Spleen (tissue), 11 donors: ENCODE data around the gene IRS1. TPM values are rescaled to one million over a fixed set of nuclear protein-coding genes. Genes with fewer than 3 reads are reported as not detected.

ENCODE experiments used
- DNase-seq: peaks from one replicate; pipeline ENCODE4 v3.0.0-alpha.2; 2020
- H3K27ac ChIP-seq, 8 donors: fragments of 200-600 bp; sonication (generic) in 7 of 8; 1 replicate in 4 of 8; 2 replicates in 4 of 8; pipeline versions ENCODE4 v1.5.0 to v1.8.0; 2016 to 2021; ENCODE audit warnings: inconsistent platforms in 4 of 8, mild to moderate bottlenecking in 4 of 8, moderate library complexity in 1 of 8
- H3K27me3 ChIP-seq, 7 donors: fragments of 200-600 bp; sonication (generic) in 6 of 7; replicated peaks in 1 of 7; 1 replicate in 4 of 7; 2 replicates in 3 of 7; pipeline versions ENCODE4 v1.5.0 to v1.8.0; 2016 to 2021; ENCODE audit warnings: inconsistent platforms in 3 of 7, mild to moderate bottlenecking in 1 of 7
- H3K36me3 ChIP-seq, 6 donors: fragments of 200-600 bp; sonication (generic) in 5 of 6; 1 replicate in 4 of 6; 2 replicates in 2 of 6; pipeline versions ENCODE4 v1.5.0 to v1.8.0; 2016 to 2021; ENCODE audit warnings: inconsistent platforms in 2 of 6
- H3K4me1 ChIP-seq, 6 donors: fragments of 200-600 bp; sonication (generic) in 5 of 6; 1 replicate in 3 of 6; 2 replicates in 3 of 6; pipeline versions ENCODE4 v1.5.0 to v1.8.0; 2016 to 2021; ENCODE audit warnings: inconsistent platforms in 3 of 6
- H3K4me3 ChIP-seq, 8 donors: fragments of 200-600 bp; sonication (generic) in 7 of 8; 1 replicate in 4 of 8; 2 replicates in 4 of 8; pipeline versions ENCODE4 v1.5.0 to v1.8.0; 2016 to 2021; ENCODE audit warnings: inconsistent platforms in 4 of 8, mild to moderate bottlenecking in 4 of 8, moderate library complexity in 2 of 8
- H3K9me3 ChIP-seq, 8 donors: fragments of 200-600 bp; sonication (generic) in 7 of 8; 1 replicate in 4 of 8; 2 replicates in 4 of 8; pipeline versions ENCODE4 v1.5.0 to v1.8.0; 2016 to 2021; ENCODE audit warnings: inconsistent platforms in 4 of 8
- POLR2A ChIP-seq, 3 donors: fragments of 450-650 bp; IDR thresholded peaks; one replicate each; pipeline ENCODE4 v1.5.1; 2017; ENCODE audit warnings: antibody characterized with exemption in 3 of 3, mild to moderate bottlenecking in 1 of 3
- POLR2AphosphoS5 ChIP-seq, 3 donors: sonication (generic); formaldehyde crosslinking; IDR thresholded peaks; one replicate each; pipeline ENCODE4 v1.5.1; 2017; ENCODE audit warnings: antibody characterized with exemption in 3 of 3
- WGBS, 5 donors: extraction: QIAGEN DNeasy Blood & Tissue Kit in 3 of 5; methylation state at CpG; one replicate each; pipeline versions ENCODE4 v1.1.5 to v1.1.7; 2013 to 2018; 5-methylcytosine and 5-hydroxymethylcytosine counted together
- intact Hi-C: fragments of 100-400 bp; cut with DNase I; formaldehyde crosslinking; loops from one replicate; pipeline ENCODE4 v1.15.0; 2023; ENCODE audit warnings: low total_unique reads
- polyA plus RNA-seq, 3 donors: library from polyadenylated mRNA; stranded (reverse); fragments of 200-250 nt; gene quantifications; one replicate each; pipeline ENCODE4 v1.2.1, GENCODE V29; 2013
- total RNA-seq, 7 donors: library from RNA; depleted of rRNA in 3 of 7; stranded (reverse); fragments of >200 nt in 3 of 7; fragmentation: NEBNext Ultra II Directional in 4 of 7; extraction: Animal tissue kit (Norgen Biotek cat#: 25700) in 4 of 7; gene quantifications; one replicate each; pipeline versions ENCODE4 v1.1.0 to v1.2.1, GENCODE V29; 2016 to 2021
- TF ChIP-seq, protein P1 (sequence below), 11 experiments: fragments of 200-600 bp in 7 of 11; fragments of 450-650 bp in 4 of 11; sonication (generic) in 4 of 11; IDR thresholded peaks in 8 of 11; conservative IDR thresholded peaks in 3 of 11; 1 replicate in 7 of 11; 2 replicates in 4 of 11; pipeline versions ENCODE4 v1.4.0 to v1.8.0; 2016 to 2021; ENCODE audit warnings: antibody characterized with exemption in 11 of 11, inconsistent platforms in 4 of 11, mild to moderate bottlenecking in 1 of 11
- donor health status: healthy with polysubstance abuse.
- donor health status: DM: no; HTN: no; CAD: no; lungs with moderate emphysema.
- donor health status: DM: no; HTN: no; CAD: no.
- donor health status: Bipolar disorder and iron deficiency.
- donor health status: healthy.
- donor health status: DM: no; HTN: no; CAD: no.
- donor health status: DM: yes; HTN: yes; CAD: no.

IRS1 gene
- total and polyA plus RNA-seq, 10 donors = 0.89 to 11.6 (median 8.2) TPM

DNA sequence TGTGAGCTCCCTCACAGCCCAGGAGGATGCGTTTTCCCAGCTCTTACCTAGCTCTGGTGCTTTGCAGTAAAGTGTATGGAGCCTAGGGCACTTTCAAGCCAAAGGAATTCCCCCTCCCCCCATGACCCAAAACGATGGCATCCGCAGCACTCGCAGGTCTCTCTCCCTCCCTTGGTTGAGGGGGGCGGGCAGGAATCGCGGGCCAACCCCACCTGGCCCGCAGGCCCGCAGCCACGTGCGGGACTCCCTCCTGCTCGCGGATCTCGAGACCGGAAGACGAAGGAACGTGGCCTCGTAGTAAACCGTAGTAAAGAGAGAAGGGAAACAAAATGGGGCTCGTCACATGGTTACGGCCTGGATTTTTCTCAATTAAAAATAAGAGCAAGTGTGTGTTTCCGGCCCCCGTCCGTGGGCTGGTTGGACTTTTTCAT lies 8.5 kb downstream of the IRS1 start:
- intact Hi-C loops = no loop called here
- H3K4me3 ChIP-seq = peak overlapping the region; percentile 43 to 86 (median 54)
- peak overlapping the region; percentile 85 to 94 (median 89) for H3K27ac ChIP-seq
- peaks cover 4 to 62% (median 33%) of the 10 kb centered on the region in 6 donors for H3K4me1 ChIP-seq
- H3K9me3 ChIP-seq = no peaks in the 10 kb centered on the region
- no peaks in the 10 kb centered on the region for H3K36me3 ChIP-seq
- no peak for DNase-seq
- no peak for TF ChIP-seq POLR2A (IDR thresholded peaks at IDR 0.05)
- TF ChIP-seq, protein P1, sequence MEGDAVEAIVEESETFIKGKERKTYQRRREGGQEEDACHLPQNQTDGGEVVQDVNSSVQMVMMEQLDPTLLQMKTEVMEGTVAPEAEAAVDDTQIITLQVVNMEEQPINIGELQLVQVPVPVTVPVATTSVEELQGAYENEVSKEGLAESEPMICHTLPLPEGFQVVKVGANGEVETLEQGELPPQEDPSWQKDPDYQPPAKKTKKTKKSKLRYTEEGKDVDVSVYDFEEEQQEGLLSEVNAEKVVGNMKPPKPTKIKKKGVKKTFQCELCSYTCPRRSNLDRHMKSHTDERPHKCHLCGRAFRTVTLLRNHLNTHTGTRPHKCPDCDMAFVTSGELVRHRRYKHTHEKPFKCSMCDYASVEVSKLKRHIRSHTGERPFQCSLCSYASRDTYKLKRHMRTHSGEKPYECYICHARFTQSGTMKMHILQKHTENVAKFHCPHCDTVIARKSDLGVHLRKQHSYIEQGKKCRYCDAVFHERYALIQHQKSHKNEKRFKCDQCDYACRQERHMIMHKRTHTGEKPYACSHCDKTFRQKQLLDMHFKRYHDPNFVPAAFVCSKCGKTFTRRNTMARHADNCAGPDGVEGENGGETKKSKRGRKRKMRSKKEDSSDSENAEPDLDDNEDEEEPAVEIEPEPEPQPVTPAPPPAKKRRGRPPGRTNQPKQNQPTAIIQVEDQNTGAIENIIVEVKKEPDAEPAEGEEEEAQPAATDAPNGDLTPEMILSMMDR (IDR thresholded peaks at IDR 0.05 in 8 of 11, conservative IDR thresholded peaks at IDR 0.05 in 3 of 11) = no peak
- no peak for TF ChIP-seq POLR2AphosphoS5 (IDR thresholded peaks at IDR 0.05)
- H3K27me3 ChIP-seq = no peaks in the 10 kb centered on the region
- WGBS, 5 donors = 2 to 3% (median 3%) methylated on average over 18 to 24 of the region's 24 CpGs

DNA sequence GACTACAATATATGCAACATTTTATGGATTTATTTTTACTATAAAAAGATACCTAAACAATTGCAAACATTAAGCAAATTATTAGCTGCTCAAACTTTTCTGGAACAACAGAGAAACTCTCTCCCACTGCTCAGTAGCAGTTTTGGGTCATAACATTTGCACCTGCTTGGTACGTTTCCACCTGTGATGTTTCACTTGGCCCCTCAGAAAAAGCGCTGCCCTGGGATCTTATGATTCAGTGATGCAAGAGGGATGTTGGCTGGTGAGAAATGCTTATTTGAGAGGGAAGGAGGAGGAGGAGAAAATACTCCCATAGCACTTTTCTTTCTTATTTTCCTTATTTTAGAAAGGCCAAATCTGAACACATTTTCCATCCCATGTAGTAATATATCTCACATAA lies 9.2 kb downstream of the IRS1 start:
- H3K4me3 ChIP-seq = peak overlapping the region in 2 of 8 donors; percentile 65 to 86
- no peak for DNase-seq
- H3K4me1 ChIP-seq = peaks cover 4 to 55% (median 31%) of the 10 kb centered on the region in 6 donors
- H3K27me3 ChIP-seq = no peaks in the 10 kb centered on the region
- TF ChIP-seq, protein P1 (IDR thresholded peaks at IDR 0.05 in 8 of 11, conservative IDR thresholded peaks at IDR 0.05 in 3 of 11) = no peak
- TF ChIP-seq POLR2A (IDR thresholded peaks at IDR 0.05) (no peak), POLR2AphosphoS5 (IDR thresholded peaks at IDR 0.05) (no peak)
- peak overlapping the region; percentile 85 to 94 (median 89) for H3K27ac ChIP-seq
- H3K9me3 ChIP-seq = no peaks in the 10 kb centered on the region
- no peaks in the 10 kb centered on the region for H3K36me3 ChIP-seq
- intact Hi-C loops = no loop called here
- whole genome bisulfite sequencing, 5 donors = 83 to 96% (median 93%) methylated on average over 2 of the region's 2 CpGs

DNA sequence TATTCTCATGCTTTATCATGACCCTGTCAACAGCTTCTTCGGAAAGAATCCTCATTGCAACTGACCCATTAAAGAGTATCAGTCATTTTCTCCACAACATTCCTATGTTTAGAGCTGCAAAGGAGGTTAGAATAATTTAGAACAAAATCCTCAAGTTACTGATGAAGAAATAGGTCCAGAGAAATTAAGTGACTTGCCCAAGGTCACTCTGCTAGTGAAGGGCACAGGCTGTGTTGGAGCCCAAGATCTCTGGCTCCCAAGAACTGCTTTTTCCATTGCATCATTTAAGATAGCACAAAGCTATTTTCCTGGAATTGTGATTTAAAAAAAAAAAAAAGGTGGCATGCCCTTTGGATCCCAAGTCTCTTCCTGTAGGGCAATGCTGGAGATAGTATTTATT lies 9.6 kb downstream of the IRS1 start:
- 74 to 88% (median 81%) methylated on average over 1 of the region's 1 CpG for WGBS, 5 donors
- Histone ChIP-seq H3K36me3 (no peaks in the 10 kb centered on the region), H3K27me3 (no peaks in the 10 kb centered on the region), H3K9me3 (no peaks in the 10 kb centered on the region), H3K4me1 (peaks cover 4 to 51% (median 29%) of the 10 kb centered on the region in 6 donors), H3K27ac (peak overlapping the region in 6 of 8 donors; percentile 32 to 94 (median 92)), H3K4me3 (no peak overlapping the region)
- intact Hi-C loops = no loop called here
- DNase-seq = no peak
- peak in 1 of 3 donors; percentile 27 for TF ChIP-seq POLR2AphosphoS5 (IDR thresholded peaks at IDR 0.05)
- no peak for TF ChIP-seq POLR2A (IDR thresholded peaks at IDR 0.05)
- TF ChIP-seq, protein P1 (IDR thresholded peaks at IDR 0.05 in 8 of 11, conservative IDR thresholded peaks at IDR 0.05 in 3 of 11) = no peak

DNA sequence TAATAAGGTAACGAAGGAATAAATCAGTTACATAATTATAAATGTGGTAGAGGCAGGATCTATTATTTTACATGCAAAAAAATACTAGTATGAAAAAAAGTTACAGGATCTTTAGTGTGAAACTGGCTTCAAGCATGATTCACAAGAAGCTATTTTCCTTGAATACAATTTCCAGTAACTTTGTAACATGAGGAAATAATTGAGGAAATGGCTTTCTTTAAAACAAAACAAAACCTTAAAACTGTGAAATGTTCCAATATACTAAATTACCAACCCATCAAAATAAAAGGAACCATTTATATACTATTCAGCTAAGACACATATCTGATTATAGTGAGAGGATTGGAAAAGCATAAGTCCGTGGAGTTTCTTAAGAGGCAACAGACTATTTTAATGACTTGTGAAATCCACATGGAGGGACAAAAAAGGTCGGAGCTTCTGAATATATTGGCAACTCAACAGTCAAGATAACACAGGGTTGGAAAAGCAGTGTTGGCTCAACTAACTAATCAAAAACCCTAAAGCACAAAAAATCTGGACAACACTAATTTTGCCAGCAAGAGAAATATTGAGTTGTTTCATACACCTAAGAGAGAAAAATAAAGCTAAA lies 10.6 kb downstream of the IRS1 start:
- 74 to 88% (median 82%) methylated on average over 3 of the region's 3 CpGs for WGBS, 5 donors
- H3K27ac ChIP-seq = peak overlapping the region in 5 of 8 donors; percentile 31 to 94 (median 33)
- intact Hi-C loops = no loop called here
- no peak overlapping the region for H3K4me3 ChIP-seq
- H3K4me1 ChIP-seq = peaks cover 4 to 42% (median 26%) of the 10 kb centered on the region in 6 donors
- H3K27me3 ChIP-seq = no peaks in the 10 kb centered on the region
- TF ChIP-seq POLR2A (IDR thresholded peaks at IDR 0.05) (no peak), POLR2AphosphoS5 (IDR thresholded peaks at IDR 0.05) (no peak)
- TF ChIP-seq, protein P1 (IDR thresholded peaks at IDR 0.05 in 8 of 11, conservative IDR thresholded peaks at IDR 0.05 in 3 of 11) = no peak
- DNase-seq = no peak
- H3K9me3 ChIP-seq = no peaks in the 10 kb centered on the region
- no peaks in the 10 kb centered on the region for H3K36me3 ChIP-seq
